Activated CD4-positive, CD25-positive, alpha-beta regulatory T cell treated with anti-CD3 and anti-CD28 coated beads, Interleukin-2, amount 50 U/mL, for 16 hours (primary cell): ENCODE results near the gene TBC1D7.

Source experiments
- DNase-seq: peaks from one replicate; pipeline ENCODE4 v3.0.0-alpha.2; 2020; ENCODE audit warnings: low read depth, low spot score

The TBC1D7 gene

DNA sequence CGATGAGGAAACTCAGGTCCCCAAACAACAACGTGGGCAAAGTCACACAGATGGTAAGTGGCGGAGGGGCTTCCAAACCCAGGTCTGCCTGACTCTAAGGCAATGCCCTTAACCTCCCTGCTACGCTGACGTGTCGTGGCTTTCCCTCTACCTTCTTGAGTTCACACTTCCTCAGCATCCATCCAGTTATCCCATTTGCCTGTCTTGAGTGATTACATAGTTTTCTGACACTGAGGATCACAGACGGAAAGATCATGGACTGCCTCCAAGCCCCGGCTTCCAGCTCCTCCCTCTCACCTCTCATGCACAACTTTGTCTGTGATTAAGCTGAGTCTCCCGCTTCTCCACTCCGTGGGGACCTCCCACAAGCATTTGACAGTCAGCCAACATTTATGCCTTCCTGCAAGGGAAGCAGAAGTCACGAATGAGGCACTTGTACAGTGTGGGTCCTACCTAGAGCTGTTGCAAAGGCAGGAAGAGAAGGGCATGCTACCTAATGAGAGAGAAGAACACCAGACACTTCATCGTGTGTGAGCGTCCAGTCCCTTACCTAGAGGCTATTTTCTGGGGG, 33.8 kb downstream of the TBC1D7 start:
- DNase-seq: no peak

DNA sequence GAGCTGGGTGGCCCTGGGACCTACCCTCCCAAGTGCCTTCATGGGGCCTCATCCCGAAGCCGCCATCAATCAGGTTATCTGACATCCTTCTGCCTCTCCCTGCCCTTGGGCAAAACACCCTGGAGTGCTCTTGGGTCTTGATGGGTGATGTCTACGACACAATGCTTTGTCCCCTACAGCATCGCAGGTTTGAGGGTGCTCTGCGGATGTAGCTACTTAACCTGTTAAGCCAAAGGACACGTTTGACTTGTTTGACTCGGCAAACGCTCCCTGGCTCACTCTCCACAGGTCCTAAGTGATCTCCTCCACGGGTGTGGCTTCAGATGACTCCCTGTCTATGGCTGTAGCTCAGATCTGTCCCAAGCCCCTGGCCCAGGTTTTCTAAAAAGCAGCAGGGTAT, 35.6 kb downstream of the TBC1D7 start:
- DNase-seq: no peak

- DNase-seq: no peak
Measured at GRCh38 chr6:13290335-13290734, 38.0 kb downstream of the TBC1D7 start.

DNA sequence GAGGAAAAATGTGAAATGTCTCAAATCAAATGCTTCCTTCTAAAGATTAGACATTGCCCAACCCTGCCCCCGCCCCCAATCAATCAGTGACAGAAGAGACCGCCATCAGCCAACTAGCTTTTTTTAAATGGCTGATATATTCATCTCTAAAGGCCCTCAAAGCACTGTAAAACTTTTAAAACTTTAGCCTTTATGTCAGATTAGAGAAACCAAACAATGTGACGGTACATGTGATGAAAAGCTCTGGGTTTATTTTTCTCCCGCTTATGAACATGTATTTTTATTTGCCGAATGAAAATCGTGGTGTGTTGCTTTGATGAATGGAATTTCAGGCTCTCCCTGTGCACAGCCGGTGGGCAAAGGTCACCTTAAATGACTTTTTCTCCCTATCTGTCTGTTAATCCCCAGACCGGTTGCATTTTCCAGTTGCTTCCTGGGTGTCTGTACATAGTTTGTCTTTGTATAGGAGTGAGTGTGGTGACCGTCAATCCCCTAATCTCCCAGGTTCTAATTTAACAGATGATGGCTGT, 38.5 kb downstream of the TBC1D7 start:
- no peak for DNase-seq

DNA sequence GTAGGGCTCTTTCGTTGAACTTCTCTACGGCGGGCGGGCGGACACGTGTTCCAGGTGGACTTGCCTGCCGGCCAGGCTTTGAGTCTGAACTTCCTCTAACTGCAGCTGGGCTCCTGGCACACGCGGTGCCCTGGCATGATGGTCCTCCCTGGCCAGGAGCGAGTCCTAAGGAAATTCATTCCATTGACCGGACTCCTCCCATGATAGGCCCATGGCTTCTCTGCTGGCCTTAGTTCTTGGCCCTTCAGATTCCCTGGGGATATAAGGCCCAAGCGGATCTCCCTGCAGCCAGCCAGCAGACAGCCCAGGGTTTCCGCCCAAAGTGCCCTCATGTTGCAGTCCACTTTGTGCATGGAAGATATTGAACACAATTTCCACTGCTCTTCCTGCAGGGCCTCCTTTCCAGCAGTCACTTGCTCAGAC, 39.4 kb downstream of the TBC1D7 start:
- no peak for DNase-seq

GRCh38 chr6:13288481-13288880, 39.9 kb downstream of the TBC1D7 start:
- no peak for DNase-seq

- no peak for DNase-seq
Measured at GRCh38 chr6:13287104-13287503, 41.2 kb downstream of the TBC1D7 start.

DNA sequence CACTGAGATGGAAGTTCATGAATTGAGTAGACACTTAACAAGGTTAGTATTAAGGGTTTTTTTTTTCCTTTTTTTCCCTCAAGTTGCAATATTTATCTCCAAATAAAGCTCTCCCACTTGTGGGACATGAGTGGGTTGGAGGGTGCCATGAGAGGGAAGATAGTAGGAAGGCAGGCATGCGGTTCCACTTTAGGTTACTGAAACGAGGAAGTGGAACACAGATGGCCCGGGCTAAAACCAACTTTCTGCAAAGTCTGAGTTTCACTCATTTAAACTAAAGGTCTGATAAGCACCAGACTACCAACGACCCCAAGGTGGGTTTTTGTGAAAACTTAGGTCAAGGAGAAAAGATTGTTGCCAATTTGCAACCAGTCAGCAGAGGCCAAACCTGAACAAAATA, 42.2 kb downstream of the TBC1D7 start:
- no peak for DNase-seq

- DNase-seq: no peak
Measured at GRCh38 chr6:13285705-13286104, 42.6 kb downstream of the TBC1D7 start.

DNA sequence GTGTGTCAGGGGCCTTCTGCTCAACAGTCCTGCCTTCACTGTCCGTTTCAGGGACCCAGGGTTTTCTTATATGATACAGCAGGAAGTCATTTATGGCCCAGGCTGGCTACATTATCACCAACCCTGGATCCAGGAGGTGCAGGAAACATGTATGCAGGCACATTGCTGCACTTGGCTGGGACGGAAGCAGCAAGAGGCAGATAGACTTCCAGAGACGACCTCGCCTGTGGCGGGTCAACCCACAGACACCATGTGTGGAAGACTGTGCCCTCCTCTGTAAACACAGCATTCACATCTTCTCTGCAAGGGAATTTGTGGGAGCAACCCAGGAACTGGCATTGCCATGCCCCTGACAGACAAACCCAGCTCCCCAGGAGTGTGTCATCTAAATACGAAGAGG, 43.7 kb downstream of the TBC1D7 start:
- DNase-seq: no peak

GRCh38 chr6:13283331-13283730, 45.0 kb downstream of the TBC1D7 start:
- no peak for DNase-seq

GRCh38 chr6:13282393-13283069, 45.8 kb downstream of the TBC1D7 start:
- DNase-seq: no peak

GRCh38 chr6:13281686-13282085, 46.7 kb downstream of the TBC1D7 start:
- DNase-seq: no peak

DNA sequence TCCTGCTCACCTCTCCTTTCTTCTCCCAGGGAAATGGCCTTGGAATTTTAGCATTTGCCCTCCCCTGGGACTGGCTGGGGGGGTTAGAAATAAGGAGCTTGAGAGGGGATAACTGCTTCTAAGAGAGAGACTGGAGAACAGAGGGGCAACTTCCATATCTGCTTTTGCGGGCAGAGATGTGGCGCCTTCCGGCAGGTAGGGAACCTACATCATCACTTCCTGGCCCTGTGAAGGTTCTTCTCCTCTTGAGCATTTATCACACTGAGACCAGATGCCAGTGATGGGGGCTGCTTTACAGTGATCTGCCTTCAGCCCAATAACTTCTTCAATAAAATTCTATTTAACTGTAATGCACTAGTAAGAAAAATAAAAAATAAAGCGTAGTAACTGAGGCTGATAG, 48.1 kb downstream of the TBC1D7 start:
- no peak for DNase-seq

- DNase-seq: no peak
Measured at GRCh38 chr6:13278991-13279390, 49.3 kb downstream of the TBC1D7 start.

DNA sequence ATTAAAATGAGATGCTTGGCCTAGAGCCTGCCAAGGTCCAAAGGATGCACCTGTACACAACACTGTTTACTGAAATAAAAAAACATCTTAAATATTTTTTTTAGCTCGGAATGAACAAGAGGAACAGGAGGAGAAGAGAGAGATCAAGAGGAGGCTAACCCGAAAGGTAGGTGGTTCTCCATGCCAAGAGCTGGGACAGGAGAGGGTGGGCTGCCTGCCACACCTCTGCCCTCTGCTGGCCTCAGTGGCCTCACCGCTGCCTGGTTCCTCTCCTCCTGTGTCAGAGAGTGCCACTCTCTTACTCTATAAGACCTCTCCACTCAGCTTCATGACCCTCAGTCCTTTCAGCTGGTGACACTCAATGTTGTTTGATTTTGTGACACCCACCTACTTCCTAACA, 50.2 kb downstream of the TBC1D7 start:
- no peak for DNase-seq

- no peak for DNase-seq
Measured at GRCh38 chr6:13277231-13277630, 51.1 kb downstream of the TBC1D7 start.

DNA sequence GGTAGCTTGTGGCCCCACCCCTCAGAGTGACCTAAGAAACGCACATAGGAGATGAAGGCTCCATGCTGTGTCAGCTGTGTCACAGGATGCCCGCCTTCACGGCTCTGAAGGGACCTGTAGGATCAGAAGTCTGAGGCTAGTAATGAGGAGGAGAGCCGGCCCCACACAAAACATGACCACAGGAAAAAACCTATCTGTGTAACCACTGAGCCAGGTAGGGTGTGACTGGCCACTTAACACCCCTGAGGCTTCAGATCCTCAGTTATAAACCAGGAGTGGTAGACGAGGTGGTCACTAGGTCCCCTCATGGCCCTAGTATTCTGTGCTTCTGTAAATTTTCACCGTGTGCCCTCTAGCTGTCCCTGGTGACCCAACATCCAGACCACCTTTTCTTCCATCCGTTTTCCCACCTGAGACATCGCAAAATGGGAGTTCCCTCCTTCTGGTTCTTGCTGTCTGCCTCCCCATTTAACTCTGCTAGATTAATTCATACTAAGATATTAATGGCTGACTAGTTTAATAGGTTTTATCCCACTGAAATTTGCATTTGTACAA, 52.8 kb downstream of the TBC1D7 start:
- no peak for DNase-seq

DNA sequence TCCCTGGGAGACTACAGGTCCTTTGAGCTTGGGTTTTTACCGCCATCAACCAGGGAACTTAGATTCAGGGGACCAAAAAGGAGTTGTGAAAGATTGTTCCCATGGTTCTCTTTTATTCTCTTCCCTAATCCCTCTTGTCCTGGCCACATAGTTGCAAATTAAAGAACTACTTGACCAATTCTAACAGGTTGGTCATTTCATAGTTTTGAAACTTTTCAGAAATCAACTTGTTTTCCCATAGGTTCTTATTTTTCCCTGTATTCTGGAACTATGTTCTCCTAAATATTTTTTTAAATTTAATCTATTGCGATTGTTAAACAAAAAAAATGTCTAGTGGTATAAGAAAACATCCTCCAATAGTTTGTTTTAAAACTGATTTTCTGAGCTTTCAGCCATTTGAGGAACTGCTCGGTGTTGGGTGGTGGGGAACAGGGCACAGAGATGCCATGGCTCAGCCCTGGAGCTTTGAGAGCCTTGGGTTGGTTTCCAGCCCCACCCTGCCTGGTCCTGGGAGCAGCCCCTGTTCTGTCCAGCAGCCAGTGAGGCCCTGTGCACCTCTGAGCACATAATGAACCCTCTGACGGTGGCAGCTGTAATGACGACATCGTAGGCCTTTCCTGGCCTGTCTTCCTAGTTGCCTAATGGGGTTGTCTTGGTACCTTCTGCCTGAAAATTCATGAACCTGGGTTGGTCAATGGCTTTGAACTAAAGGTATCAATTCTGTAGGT, 53.5 kb downstream of the TBC1D7 start:
- DNase-seq: no peak

GRCh38 chr6:13273931-13274706, 54.2 kb downstream of the TBC1D7 start:
- DNase-seq: peak; percentile 26

- no peak for DNase-seq
Measured at GRCh38 chr6:13273202-13273930, 55.0 kb downstream of the TBC1D7 start.
